Measurements from ENCODE around the gene ZBTB48.

The ZBTB48 gene

DNA sequence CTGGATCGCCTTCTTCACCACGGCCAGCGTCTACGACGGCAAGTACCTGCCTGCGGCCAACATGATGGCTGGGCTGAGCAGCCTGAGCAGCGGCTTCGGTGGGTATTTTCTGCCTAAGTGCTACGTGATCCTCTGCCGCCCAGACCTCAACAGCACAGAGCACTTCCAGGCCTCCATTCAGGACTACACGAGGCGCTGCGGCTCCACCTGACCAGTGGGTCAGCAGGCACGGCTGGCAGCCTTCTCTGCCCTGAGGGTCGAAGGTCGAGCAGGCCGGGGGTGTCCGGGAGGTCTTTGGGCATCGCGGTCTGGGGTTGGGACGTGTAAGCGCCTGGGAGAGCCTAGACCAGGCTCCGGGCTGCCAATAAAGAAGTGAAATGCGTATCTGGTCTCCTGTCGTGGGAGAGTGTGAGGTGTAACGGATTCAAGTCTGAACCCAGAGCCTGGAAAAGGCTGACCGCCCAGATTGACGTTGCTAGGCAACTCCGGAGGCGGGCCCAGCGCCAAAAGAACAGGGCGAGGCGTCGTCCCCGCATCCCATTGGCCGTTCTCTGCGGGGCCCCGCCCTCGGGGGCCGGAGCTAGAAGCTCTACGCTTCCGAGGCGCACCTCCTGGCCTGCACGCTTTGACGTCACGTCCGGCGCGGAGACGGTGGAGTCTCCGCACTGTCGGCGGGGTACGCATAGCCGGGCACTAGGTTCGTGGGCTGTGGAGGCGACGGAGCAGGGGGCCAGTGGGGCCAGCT is at the start of gene ZBTB48:
ZBTB48 (plus strand) TSS at position 621 of the 745 bp plus-strand sequence. CDS start 616 bp downstream, outside the sequence.
- Histone ChIP-seq H3K9me3 (ENCODE audit: control insufficient read depth, low read length) (no peaks in the 10 kb centered on the region), H3K79me2 (peaks cover 4% of the 10 kb centered on the region), H3K36me3 (ENCODE audit: control insufficient read depth, insufficient read depth, low read length) (no peaks in the 10 kb centered on the region), H3K4me2 (ENCODE audit: low read length) (peak within 1 kb of the TSS; percentile 87), H3K4me1 (peaks cover 8% of the 10 kb centered on the region), H3K9ac (peak within 1 kb of the TSS; percentile 46), H2AFZ (peak within 1 kb of the TSS; percentile 97), H3K4me3 (ENCODE audit: low read depth, low read length) (peak within 1 kb of the TSS; percentile 85), H3K27ac (peak within 1 kb of the TSS; percentile 83), H3K27me3 (ENCODE audit: control insufficient read depth, insufficient read depth, low read length) (no peaks in the 10 kb centered on the region)
- TF ChIP-seq, protein P1, sequence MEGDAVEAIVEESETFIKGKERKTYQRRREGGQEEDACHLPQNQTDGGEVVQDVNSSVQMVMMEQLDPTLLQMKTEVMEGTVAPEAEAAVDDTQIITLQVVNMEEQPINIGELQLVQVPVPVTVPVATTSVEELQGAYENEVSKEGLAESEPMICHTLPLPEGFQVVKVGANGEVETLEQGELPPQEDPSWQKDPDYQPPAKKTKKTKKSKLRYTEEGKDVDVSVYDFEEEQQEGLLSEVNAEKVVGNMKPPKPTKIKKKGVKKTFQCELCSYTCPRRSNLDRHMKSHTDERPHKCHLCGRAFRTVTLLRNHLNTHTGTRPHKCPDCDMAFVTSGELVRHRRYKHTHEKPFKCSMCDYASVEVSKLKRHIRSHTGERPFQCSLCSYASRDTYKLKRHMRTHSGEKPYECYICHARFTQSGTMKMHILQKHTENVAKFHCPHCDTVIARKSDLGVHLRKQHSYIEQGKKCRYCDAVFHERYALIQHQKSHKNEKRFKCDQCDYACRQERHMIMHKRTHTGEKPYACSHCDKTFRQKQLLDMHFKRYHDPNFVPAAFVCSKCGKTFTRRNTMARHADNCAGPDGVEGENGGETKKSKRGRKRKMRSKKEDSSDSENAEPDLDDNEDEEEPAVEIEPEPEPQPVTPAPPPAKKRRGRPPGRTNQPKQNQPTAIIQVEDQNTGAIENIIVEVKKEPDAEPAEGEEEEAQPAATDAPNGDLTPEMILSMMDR (IDR thresholded peaks at IDR 0.05), result no peak

DNA sequence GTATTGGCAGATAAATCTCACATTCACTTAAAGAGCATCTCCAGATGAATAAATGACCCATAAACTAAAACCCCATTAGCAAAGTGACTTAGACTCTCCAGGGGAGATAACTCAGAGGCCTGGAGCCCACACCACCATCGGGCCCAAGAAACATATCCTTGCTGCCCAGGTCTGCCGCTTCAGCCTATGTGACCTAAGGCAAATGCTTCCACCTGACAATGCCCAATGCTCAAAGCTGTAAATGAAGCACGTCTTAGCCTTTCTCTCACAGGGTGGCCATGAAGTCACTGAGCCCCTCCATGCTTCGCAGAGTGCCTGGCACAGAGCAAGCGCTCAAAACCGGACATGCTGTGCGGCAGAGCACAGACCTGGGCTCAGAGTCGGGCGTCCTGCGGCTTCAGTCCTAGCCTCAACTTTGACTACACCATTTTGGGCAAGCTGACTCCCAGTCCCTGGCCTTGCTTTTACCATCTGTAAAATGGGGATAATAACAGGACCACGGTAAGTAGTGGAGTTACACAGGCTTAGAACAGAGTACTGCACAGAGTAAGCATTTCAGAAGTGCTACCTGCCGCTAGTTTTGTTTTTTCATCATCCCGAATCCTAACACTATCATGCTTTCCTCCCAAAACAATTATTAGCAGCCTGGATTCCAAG is 49.2 kb upstream of the ZBTB48 start:
- Histone ChIP-seq H2AFZ (no peak overlapping the region), H3K36me3 (ENCODE audit: control insufficient read depth, insufficient read depth, low read length) (no peaks in the 10 kb centered on the region), H3K4me1 (no peaks in the 10 kb centered on the region)

DNA sequence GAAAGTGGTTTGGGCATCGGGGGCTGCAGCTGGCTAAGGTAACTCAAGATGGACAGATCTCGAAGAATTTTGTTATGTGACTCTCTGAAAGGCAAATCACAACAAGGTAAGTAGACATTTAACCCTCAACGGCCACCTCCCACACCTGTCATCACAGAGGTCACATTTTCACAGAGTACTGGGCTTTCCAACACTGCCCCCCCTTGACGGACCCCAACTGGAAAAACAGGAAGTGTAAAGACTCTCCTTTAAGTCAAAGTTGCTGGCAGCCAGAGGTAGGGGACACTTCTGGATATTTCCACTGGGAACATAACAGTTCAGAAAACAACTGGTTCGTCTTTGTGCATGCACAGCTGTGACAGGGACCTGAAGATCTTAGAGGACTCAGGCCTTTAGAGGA is 47.8 kb upstream of the ZBTB48 start:
- TF ChIP-seq, protein P1 (IDR thresholded peaks at IDR 0.05), result no peak
- Histone ChIP-seq H2AFZ (no peak overlapping the region), H3K4me3 (ENCODE audit: low read depth, low read length) (no peak overlapping the region), H3K79me2 (peaks cover 4% of the 10 kb centered on the region), H3K9me3 (ENCODE audit: control insufficient read depth, low read length) (no peaks in the 10 kb centered on the region), H3K36me3 (ENCODE audit: control insufficient read depth, insufficient read depth, low read length) (no peaks in the 10 kb centered on the region), H3K9ac (no peak overlapping the region), H3K27me3 (ENCODE audit: control insufficient read depth, insufficient read depth, low read length) (no peaks in the 10 kb centered on the region), H3K4me2 (ENCODE audit: low read length) (no peak overlapping the region), H3K4me1 (no peaks in the 10 kb centered on the region), H3K27ac (no peak overlapping the region)

More for the DNA sequence above, 49.2 kb upstream of the ZBTB48 start:
- H3K9me3 ChIP-seq (ENCODE audit: control insufficient read depth, low read length), result no peaks in the 10 kb centered on the region
- H3K27ac ChIP-seq, result no peak overlapping the region
- peaks cover 4% of the 10 kb centered on the region for H3K79me2 ChIP-seq
- TF ChIP-seq, protein P1 (IDR thresholded peaks at IDR 0.05), result no peak
- H3K27me3 ChIP-seq (ENCODE audit: control insufficient read depth, insufficient read depth, low read length), result no peaks in the 10 kb centered on the region
- H3K9ac ChIP-seq, result no peak overlapping the region
- no peak overlapping the region for H3K4me3 ChIP-seq (ENCODE audit: low read depth, low read length)
- no peak overlapping the region for H3K4me2 ChIP-seq (ENCODE audit: low read length)

DNA sequence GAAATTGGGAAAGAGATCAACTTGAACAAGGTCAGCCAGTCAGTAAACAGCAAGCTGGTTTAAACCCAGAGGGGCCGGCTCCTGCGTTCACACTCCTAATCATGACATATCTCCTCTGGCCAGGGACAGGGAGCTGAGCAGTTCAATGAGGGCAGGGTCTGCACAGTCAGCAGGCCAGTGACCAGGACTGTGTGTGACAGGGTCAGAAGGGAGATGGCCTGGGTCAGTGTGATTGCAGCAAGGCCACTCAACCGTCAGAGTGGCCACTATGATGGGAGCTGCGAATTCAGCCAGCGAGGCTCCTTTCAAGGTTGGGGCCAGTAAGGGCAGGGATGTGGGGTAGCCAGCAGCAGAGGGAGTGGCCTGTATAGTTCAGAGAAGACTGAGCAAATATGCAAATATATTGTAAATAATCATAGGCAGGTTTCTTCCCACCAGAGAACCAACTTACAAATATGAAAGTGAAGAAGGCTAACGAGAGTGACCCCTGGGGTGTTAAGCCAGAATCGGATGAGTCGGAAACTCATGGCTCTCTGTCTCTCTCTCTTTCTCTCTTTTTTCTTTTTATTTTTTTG is 45.5 kb upstream of the ZBTB48 start:
- peaks cover 4% of the 10 kb centered on the region for H3K79me2 ChIP-seq
- no peak overlapping the region for H3K27ac ChIP-seq
- no peak overlapping the region for H3K4me2 ChIP-seq (ENCODE audit: low read length)
- H3K9ac ChIP-seq, result no peak overlapping the region
- no peaks in the 10 kb centered on the region for H3K36me3 ChIP-seq (ENCODE audit: control insufficient read depth, insufficient read depth, low read length)
- TF ChIP-seq, protein P1 (IDR thresholded peaks at IDR 0.05), result no peak
- H3K4me1 ChIP-seq, result no peaks in the 10 kb centered on the region
- H2AFZ ChIP-seq, result no peak overlapping the region
- no peaks in the 10 kb centered on the region for H3K9me3 ChIP-seq (ENCODE audit: control insufficient read depth, low read length)
- H3K27me3 ChIP-seq (ENCODE audit: control insufficient read depth, insufficient read depth, low read length), result no peaks in the 10 kb centered on the region
- no peak overlapping the region for H3K4me3 ChIP-seq (ENCODE audit: low read depth, low read length)

Measured in parathyroid adenoma (tissue), 2 donors.